ENCODE measurements around the gene GAREM1.

Gene GAREM1

GRCh38 chr18:32427084-32427900 lies 43.4 kb downstream of the GAREM1 start:
- no peak for TF ChIP-seq CTCF (IDR thresholded peaks at IDR 0.05; ENCODE audit: low read length, missing control alignments)
- no peak overlapping the region for H3K4me3 ChIP-seq (replicated peaks; ENCODE audit: low read depth, low read length)

GRCh38 chr18:32425466-32425865 lies 45.2 kb downstream of the GAREM1 start:
- peak; percentile 82 for DNase-seq (ENCODE audit: low read depth)
- no peak overlapping the region for H3K4me3 ChIP-seq (replicated peaks; ENCODE audit: low read depth, low read length)
- no peak for TF ChIP-seq CTCF (IDR thresholded peaks at IDR 0.05; ENCODE audit: low read length, missing control alignments)

More at GRCh38 chr18:32427084-32427900, 43.4 kb downstream of the GAREM1 start:
- peak; percentile 26 for DNase-seq (ENCODE audit: low read depth)

- no peak for TF ChIP-seq CTCF (IDR thresholded peaks at IDR 0.05; ENCODE audit: low read length, missing control alignments)
- DNase-seq (ENCODE audit: low read depth): peak; percentile 60
- H3K4me3 ChIP-seq (replicated peaks; ENCODE audit: low read depth, low read length): no peak overlapping the region
These were observed 46.0 kb downstream of the GAREM1 start for GRCh38 chr18:32424696-32425095.

- no peak for TF ChIP-seq CTCF (IDR thresholded peaks at IDR 0.05; ENCODE audit: low read length, missing control alignments)
- DNase-seq (ENCODE audit: low read depth): no peak
- no peak overlapping the region for H3K4me3 ChIP-seq (replicated peaks; ENCODE audit: low read depth, low read length)
These were observed 47.5 kb downstream of the GAREM1 start for GRCh38 chr18:32422978-32423740.

GRCh38 chr18:32422201-32422600 lies 48.5 kb downstream of the GAREM1 start:
- no peak for TF ChIP-seq CTCF (IDR thresholded peaks at IDR 0.05; ENCODE audit: low read length, missing control alignments)
- H3K4me3 ChIP-seq (replicated peaks; ENCODE audit: low read depth, low read length): no peak overlapping the region
- no peak for DNase-seq (ENCODE audit: low read depth)

GRCh38 chr18:32420084-32420750 lies 50.5 kb downstream of the GAREM1 start:
- no peak overlapping the region for H3K4me3 ChIP-seq (replicated peaks; ENCODE audit: low read depth, low read length)
- DNase-seq (ENCODE audit: low read depth): peak; percentile 44
- TF ChIP-seq CTCF (IDR thresholded peaks at IDR 0.05; ENCODE audit: low read length, missing control alignments): no peak
